Endometrial microvascular endothelial cells (primary cell): Measurements from ENCODE around the gene ASL. TPM values are rescaled to one million over a fixed set of nuclear protein-coding genes. Genes with fewer than 3 reads are reported as not detected.
"Not testable (repeated sequence)": the region's sequence is repeated elsewhere in the genome, so short reads cannot be mapped to it uniquely, and the experiment has no call there.

Experiments
- in situ Hi-C: cut with HindIII; loops from 2 replicates; pipeline ENCODE4 v1.10.0; 2017; ENCODE audit warnings: low sequenced_read_pairs, low pct_unique_long_range_greater_than_20kb; ENCODE audit errors: inconsistent ontology term
- total RNA-seq: library from RNA; depleted of rRNA; stranded (reverse); fragments of >200 nt; gene quantifications from one replicate; pipeline ENCODE4 v1.2.3, GENCODE V29; 2015; ENCODE audit errors: inconsistent ontology term

Gene ASL
- 76.7 TPM for total RNA-seq

- in situ Hi-C loops, result no loop called here
Observed at GRCh38 chr7:66075590-66076461, at the start of gene ASL. ASL (plus strand) TSS chr7:66075819; CDS start chr7:66076082, 263 bp downstream.

DNA sequence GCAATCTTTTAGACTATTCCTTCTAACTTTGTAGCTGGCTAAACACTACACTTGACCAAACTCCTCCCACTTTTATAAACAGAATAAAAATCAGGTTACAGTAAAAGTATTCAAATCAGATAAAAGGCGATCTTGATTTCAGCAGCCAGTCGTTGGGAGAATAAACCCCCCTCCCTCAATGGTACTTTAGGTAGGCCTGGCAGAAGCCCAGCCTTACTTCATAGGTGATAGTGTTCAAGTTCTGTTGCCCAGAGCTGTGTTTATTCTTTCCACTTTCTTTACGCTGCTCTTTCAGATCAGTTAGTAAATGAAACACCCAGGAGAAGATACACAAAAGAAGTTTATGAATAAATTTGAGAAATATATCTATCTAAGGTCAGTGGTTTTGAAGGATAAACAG lies 47.3 kb upstream of the ASL start:
- in situ Hi-C loops, result not testable (repeated sequence)

GRCh38 chr7:66033471-66034385 lies 41.9 kb upstream of the ASL start:
- in situ Hi-C loops, result no loop called here

- in situ Hi-C loops, result not testable (repeated sequence)
Observed at GRCh38 chr7:66034436-66035010, 41.1 kb upstream of the ASL start.

DNA sequence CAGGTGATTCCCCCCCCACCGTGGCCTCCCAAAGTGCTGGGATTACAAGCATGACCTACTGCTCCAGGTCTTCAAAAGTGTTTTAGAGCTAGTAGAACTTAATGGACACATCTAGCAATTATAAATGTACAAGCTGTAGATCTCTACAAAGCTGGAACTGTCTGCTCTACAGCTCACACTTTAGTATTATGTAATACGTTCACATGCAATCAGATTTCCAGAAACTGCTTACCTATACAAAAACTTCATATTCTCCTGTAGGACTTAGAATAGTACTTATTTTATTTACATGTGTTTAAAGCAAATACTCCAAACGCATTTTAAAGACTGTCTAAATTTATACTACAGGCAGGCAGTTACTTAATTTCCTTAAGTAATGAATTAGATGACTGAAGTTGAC lies 39.2 kb upstream of the ASL start:
- in situ Hi-C loops, result no loop called here

- in situ Hi-C loops, result no loop called here
Observed at GRCh38 chr7:66036788-66037187, 38.8 kb upstream of the ASL start.

DNA sequence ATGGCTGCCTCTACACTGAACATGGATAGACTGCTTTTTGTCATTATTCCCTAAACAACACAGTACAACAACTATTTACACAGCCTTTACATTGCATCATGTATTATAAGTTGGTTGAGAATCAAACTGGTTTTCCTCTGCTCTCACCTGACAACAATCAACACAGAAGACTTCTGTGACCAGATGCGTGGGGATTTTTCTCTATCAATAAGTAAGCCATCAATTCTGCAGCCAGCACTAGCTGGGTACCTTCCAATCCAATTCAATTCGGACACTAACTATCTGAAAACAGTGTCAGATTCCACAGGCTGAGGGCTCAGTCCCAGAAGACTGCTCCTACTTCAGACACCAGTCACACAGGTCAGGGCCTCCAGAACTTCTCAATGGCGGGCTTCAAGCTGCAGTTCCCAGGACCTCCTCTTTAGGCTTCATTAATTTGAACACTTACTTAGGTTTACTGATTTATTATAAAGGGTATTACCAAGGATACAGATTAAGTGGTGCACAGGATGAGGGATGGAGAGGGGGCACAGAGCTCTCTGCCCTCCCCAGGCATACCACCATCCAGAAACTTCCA lies 36.4 kb upstream of the ASL start:
- in situ Hi-C loops, result no loop called here

GRCh38 chr7:66043681-66044497 lies 31.7 kb upstream of the ASL start:
- in situ Hi-C loops, result no loop called here

DNA sequence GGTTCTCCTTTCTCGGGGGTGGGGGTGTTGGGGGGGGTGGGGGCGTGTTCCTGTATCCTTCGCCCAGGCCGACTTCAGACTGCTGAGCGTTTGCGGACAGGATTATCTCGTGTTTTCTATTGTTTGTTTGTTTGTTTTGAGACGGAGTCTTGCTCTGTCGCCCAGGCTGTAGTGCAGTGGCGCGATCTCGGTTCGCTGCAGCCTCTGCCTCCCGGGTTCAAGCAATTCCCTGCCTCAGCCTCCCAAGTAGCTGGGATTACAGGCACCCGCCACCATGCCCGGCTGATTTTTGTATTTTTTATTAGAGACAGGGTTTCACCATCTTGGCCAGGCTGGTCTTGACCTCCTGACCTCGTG lies 31.1 kb upstream of the ASL start:
- in situ Hi-C loops, result not testable (repeated sequence)

DNA sequence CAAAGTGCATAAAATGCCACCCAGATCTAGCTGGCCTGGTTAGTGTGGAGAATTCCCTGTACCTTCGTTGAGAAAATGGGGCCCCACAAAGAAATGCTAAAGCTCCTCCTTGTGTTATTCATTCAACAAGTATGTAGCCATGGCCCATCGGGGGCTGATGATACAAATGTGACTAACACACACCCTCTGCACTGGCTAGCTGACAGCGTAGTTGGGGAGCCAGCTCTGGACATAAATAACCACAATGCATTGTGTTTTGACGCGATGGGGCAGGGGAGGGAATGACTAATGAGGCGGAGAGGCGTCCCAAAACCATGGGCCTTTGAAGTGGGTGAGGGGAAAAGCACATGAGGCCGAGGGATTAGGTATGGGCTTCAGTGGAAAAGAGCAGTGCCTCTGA lies 28.2 kb upstream of the ASL start:
- in situ Hi-C loops, result no loop called here

DNA sequence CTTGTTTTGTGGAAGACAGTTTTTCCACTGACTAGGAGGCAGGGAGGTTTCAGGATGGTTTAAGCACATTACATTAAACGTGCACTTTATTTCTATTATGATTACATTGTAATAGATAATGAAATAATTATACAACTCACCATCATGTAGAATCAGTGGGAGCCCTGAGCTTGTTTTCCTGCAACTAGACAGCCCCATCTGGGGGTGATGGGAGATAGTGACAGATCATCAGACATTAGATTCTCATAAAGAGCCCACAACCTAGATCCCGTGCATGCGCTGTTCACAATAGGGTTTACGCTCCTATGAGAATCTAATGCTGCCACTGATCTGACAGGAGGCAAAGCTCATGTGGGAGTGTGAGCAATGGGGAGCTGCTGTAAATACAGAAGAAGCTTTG lies 25.7 kb upstream of the ASL start:
- in situ Hi-C loops, result not testable (repeated sequence)

DNA sequence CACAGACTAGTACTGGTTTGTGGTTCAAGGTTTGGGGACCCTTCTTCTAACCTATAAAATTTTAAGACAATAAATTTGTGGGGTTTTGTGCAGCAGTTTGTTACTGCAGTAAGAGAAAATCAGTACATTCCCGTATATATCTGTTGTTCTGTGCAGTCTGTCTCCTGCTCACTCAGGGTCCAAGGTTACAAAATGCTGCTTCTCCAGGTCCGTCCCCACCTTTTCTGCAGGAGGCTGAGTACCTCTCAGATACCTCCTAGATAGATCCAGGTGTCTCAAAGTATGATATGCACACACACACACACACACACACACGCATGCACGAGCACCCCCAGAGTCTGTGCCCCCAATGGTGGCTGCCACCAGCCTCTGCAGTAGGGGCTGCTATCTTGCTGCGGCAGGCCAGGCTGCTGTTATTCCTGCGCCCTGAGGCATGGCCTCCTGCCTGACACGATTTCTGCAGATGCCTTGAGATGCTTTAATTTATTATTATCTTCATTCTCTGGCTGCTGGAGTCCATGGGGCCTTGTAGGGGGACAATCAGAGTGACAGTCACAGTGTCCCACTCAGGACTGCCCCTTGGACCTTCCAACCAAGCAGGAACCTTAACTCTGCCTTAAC lies 25.2 kb upstream of the ASL start:
- in situ Hi-C loops, result no loop called here

DNA sequence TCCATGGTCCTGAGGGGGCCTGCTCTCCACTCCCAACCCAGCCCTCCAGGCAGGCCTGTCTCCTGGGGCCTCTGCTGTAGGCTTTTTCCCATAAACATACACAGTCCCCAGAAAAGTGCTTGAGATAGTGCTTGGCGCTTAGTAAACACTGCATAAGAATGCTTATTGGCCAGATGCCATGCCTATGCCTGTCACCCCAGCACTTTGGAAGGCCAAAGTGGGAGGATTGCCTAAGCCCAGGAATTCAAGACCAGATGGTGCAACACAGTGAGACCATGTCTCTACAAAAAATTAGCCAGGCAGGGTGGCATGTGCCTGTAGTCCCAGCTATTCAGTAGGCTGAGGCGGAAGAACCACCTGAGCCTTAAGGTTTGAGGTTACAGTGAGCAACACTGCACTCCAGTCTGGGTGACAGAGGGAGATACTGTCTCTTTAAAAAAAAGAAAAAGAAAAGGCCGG lies 24.6 kb upstream of the ASL start:
- in situ Hi-C loops, result no loop called here

DNA sequence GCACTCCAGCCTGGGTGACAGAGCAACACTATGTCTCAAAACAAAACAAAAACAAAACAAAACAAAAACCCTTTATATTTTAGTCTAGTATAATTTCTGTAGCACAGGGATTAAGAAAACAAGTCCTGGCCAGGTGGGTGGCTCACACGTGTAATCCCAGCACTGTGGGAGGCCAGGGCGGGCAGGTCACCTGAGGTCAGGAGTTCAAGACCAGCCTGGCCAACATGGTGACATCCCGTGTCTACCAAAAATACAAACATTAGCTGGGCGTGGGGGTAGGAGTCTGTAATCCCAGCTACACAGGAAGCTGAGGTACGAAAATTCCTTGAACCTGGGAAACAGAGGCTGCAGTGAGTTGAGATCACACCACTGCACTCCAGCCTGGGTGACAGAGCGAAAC lies 23.2 kb upstream of the ASL start:
- in situ Hi-C loops, result no loop called here

GRCh38 chr7:66054063-66054462 lies 21.6 kb upstream of the ASL start:
- in situ Hi-C loops, result no loop called here

- in situ Hi-C loops, result no loop called here
Observed at GRCh38 chr7:66055321-66055956, 20.2 kb upstream of the ASL start.

GRCh38 chr7:66060796-66061195 lies 14.8 kb upstream of the ASL start:
- in situ Hi-C loops, result no loop called here

GRCh38 chr7:66069732-66070131 lies 5.9 kb upstream of the ASL start:
- in situ Hi-C loops, result no loop called here
